CD4-positive, alpha-beta memory T cell (primary cell): ENCODE data around the gene TNS1. TPM values are rescaled to one million over a fixed set of nuclear protein-coding genes. Genes with fewer than 3 reads are reported as not detected.

ENCODE experiments used
- CTCF ChIA-PET: fragments of 350-600 bp; sonication (Branson Sonifier 250); formaldehyde crosslinking; loops from one replicate; lab custom pipeline; 2021; ENCODE audit warnings: inconsistent platforms; ENCODE audit not compliant: partially characterized antibody; lab: Charles Lee
- POLR2A ChIA-PET: fragments of 350-600 bp; sonication (Branson Sonifier 250); formaldehyde crosslinking; loops from one replicate; lab custom pipeline; 2021; ENCODE audit not compliant: partially characterized antibody; lab: Charles Lee
- DNase-seq, 5 donors: peaks; one replicate each; pipeline versions ENCODE4 v3.0.0 to v3.0.0-alpha.2; 2020 to 2022; ENCODE audit warnings: mixed read lengths in 1 of 5
- H3K27ac ChIP-seq: one replicate; pipeline ENCODE4 v1.7.0; 2013; ENCODE audit warnings: low read depth, low read length
- H3K27me3 ChIP-seq: 2 replicates; pipeline ENCODE4 v1.7.0; 2013; ENCODE audit warnings: mild to moderate bottlenecking, low read length, moderate library complexity; ENCODE audit not compliant: insufficient read depth
- H3K36me3 ChIP-seq: 2 replicates; pipeline ENCODE4 v1.7.0; 2013; ENCODE audit warnings: mild to moderate bottlenecking, low read length, moderate library complexity; ENCODE audit not compliant: insufficient read depth
- H3K4me1 ChIP-seq: 2 replicates; pipeline ENCODE4 v1.7.0; 2013; ENCODE audit warnings: mild to moderate bottlenecking, low read length, moderate library complexity; ENCODE audit not compliant: insufficient read depth
- H3K4me3 ChIP-seq, 2 donors: one replicate each; pipeline ENCODE4 v1.7.0; 2013; ENCODE audit warnings: low read length in 2 of 2, mild to moderate bottlenecking in 1 of 2
- H3K9me3 ChIP-seq, 2 donors: one replicate each; pipeline ENCODE4 v1.7.0; 2013; ENCODE audit warnings: low read length in 2 of 2, control low read depth in 1 of 2; ENCODE audit not compliant: control insufficient read depth in 1 of 2
- H3K27ac Mint-ChIP-seq, 7 donors: one replicate each; pipeline ENCODE4 v1.8.0; 2020 to 2021; ENCODE audit warnings: mixed read lengths in 7 of 7, mild to moderate bottlenecking in 6 of 7, inconsistent platforms in 3 of 7, moderate library complexity in 3 of 7
- H3K27me3 Mint-ChIP-seq, 2 donors: one replicate each; pipeline ENCODE4 v1.8.0; 2020 to 2021; ENCODE audit warnings: mixed read lengths in 2 of 2
- H3K36me3 Mint-ChIP-seq, 2 donors: one replicate each; pipeline ENCODE4 v1.8.0; 2020 to 2021; ENCODE audit warnings: mixed read lengths in 2 of 2, inconsistent platforms in 1 of 2, mild to moderate bottlenecking in 1 of 2
- H3K4me1 Mint-ChIP-seq, 4 donors: one replicate each; pipeline ENCODE4 v1.8.0; 2020 to 2021; ENCODE audit warnings: mixed read lengths in 4 of 4, mild to moderate bottlenecking in 1 of 4
- H3K4me3 Mint-ChIP-seq, 8 donors: one replicate each; pipeline ENCODE4 v1.8.0; 2020 to 2021; ENCODE audit warnings: mixed read lengths in 8 of 8, mild to moderate bottlenecking in 7 of 8, moderate library complexity in 6 of 8, inconsistent platforms in 3 of 8
- H3K9me3 Mint-ChIP-seq, 8 donors: one replicate each; pipeline ENCODE4 v1.8.0; 2020 to 2021; ENCODE audit warnings: mixed read lengths in 8 of 8, mild to moderate bottlenecking in 5 of 8, inconsistent platforms in 3 of 8, moderate library complexity in 1 of 8
- intact Hi-C: fragments of 100-400 bp; cut with micrococcal nuclease; formaldehyde crosslinking; loops from one replicate; pipeline ENCODE4 v1.15.1; 2023
- polyA plus RNA-seq, 2 donors: library from polyadenylated mRNA; unstranded; fragments of 300-500 nt; fragmentation: Illumina TruSeq; gene quantifications; one replicate each; pipeline ENCODE4 v1.2.3, GENCODE V29; 2021
- total RNA-seq, 2 experiments: library from RNA; stranded (reverse); gene quantifications; one replicate each; pipeline ENCODE4 v1.2.3, GENCODE V29; 2021

TNS1 gene
- total and polyA plus RNA-seq, 4 experiments from 2014 or later: 0.78 to 1.2 TPM; not detected in 2

DNA sequence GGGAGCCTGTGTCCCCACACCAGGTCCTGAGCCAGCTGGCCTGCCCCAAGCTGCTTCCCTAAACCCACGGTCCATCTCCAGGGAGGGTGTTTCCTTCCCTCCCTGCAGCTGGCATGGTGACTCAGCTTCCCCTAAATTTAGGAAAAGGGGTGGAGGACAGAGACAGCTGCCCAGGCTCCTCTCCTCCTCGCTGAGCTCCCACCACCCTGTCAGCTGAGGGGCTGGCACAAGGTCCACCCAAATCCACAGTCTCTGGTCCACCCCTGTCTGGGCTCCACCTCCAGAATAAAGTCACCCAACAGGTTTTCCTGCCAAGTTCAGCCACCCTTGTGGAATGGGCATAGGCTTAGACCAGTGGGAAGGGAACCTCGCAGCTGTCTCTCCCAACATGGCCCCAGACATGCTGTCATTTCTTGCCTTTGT is 156.5 kb downstream of the TNS1 start:
- Histone ChIP-seq H3K9me3 (no peaks in the 10 kb centered on the region), H3K4me3 (no peak overlapping the region), H3K27ac (no peak overlapping the region), H3K27me3 (no peaks in the 10 kb centered on the region), H3K36me3 (no peaks in the 10 kb centered on the region), H3K4me1 (no peaks in the 10 kb centered on the region)
- H3K4me1 Mint-ChIP-seq: no peaks in the 10 kb centered on the region
- H3K36me3 Mint-ChIP-seq: no peaks in the 10 kb centered on the region
- no peak for DNase-seq
- intact Hi-C loops: no loop called here
- peaks cover 3% of the 10 kb centered on the region in 2 donors for H3K27me3 Mint-ChIP-seq
- CTCF ChIA-PET: no interaction called here
- POLR2A ChIA-PET: no interaction called here
- H3K27ac Mint-ChIP-seq: no peak overlapping the region
- H3K9me3 Mint-ChIP-seq: no peaks in the 10 kb centered on the region
- H3K4me3 Mint-ChIP-seq: no peak overlapping the region

DNA sequence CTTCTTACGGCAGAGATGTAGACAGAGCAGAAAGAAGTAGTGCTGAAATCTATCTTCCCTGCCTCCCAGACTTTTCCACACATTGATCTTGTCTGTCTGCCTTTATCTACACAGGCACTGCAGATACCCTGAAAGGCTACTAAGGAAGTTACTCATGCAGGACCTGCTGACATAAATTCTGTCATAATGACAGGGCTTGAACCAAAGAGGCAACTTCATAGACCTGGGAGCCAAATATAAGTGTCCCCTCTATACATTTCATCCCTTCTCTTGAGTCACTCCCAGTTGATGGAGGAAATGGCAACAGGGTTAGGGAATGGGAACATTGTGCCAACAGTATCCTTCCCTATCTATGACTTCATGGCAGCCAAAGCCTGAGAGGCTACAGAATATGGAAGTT is 157.5 kb downstream of the TNS1 start:
- H3K36me3 Mint-ChIP-seq: no peaks in the 10 kb centered on the region
- no peak overlapping the region for H3K27ac Mint-ChIP-seq
- H3K27me3 ChIP-seq: no peaks in the 10 kb centered on the region
- ChIA-PET CTCF (no interaction called here), POLR2A (no interaction called here)
- intact Hi-C loops: no loop called here
- no peak overlapping the region for H3K4me3 Mint-ChIP-seq
- H3K4me3 ChIP-seq: no peak overlapping the region
- H3K27ac ChIP-seq: no peak overlapping the region
- H3K4me1 Mint-ChIP-seq: no peaks in the 10 kb centered on the region
- H3K4me1 ChIP-seq: no peaks in the 10 kb centered on the region
- peaks cover 2 to 3% of the 10 kb centered on the region in 2 donors for H3K27me3 Mint-ChIP-seq
- no peaks in the 10 kb centered on the region for H3K36me3 ChIP-seq
- DNase-seq: no peak
- H3K9me3 Mint-ChIP-seq: no peaks in the 10 kb centered on the region
- no peaks in the 10 kb centered on the region for H3K9me3 ChIP-seq

DNA sequence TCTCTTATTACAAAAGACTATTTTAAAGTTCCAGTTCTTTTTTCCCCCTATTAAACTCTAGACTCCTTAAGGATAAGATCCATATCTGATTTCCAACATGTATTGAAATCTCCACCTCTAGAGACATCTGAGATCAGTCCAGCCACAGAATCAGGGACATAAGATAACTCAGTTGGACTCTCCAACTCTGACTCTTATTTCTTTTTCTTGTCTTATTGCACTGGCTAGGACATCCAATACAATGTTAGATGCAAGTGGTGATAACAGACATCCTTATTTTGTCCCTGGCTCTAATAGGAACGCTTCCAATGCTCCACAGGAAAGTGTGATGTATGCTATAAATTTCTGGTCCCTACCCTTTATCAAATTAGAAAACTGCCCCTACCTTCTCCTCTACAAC is 158.1 kb downstream of the TNS1 start:
- ChIA-PET POLR2A (no interaction called here), CTCF (interaction anchor here (2.8 kb wide), 1 partner anchor 56 kb away, joined by 7 read pairs; no protein-coding TSS in a partner anchor)
- no peaks in the 10 kb centered on the region for H3K4me1 ChIP-seq
- no peak for DNase-seq
- H3K27me3 ChIP-seq: no peaks in the 10 kb centered on the region
- H3K36me3 ChIP-seq: no peaks in the 10 kb centered on the region
- intact Hi-C loops: no loop called here
- H3K9me3 ChIP-seq: no peaks in the 10 kb centered on the region
- Mint-ChIP-seq H3K36me3 (no peaks in the 10 kb centered on the region), H3K9me3 (no peaks in the 10 kb centered on the region), H3K4me3 (no peak overlapping the region), H3K27ac (no peak overlapping the region), H3K27me3 (peaks cover 2 to 3% of the 10 kb centered on the region in 2 donors), H3K4me1 (no peaks in the 10 kb centered on the region)
- no peak overlapping the region for H3K4me3 ChIP-seq
- no peak overlapping the region for H3K27ac ChIP-seq

DNA sequence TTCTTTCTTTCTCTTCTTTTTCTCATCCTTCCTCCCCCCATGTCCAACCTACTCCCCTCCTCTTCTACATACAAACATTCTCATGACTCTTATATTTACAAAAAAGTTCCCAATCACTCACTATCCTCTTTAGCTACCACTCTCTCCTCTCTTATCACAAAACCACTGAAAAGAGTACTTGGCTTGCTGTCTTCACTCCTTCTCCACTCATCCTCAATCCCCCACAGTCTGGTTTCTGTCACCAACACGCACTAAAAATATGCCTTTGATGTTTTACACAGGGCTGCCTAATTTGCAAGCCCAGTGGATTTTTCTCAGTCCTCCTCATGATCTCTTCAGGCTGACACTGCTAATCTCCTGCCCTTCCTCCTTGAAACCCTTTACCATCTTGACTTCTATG is 159.5 kb downstream of the TNS1 start:
- POLR2A ChIA-PET: no interaction called here
- Mint-ChIP-seq H3K4me1 (no peaks in the 10 kb centered on the region), H3K9me3 (no peaks in the 10 kb centered on the region), H3K4me3 (no peak overlapping the region), H3K36me3 (no peaks in the 10 kb centered on the region), H3K27me3 (peaks cover 0 to 5% of the 10 kb centered on the region in 2 donors), H3K27ac (no peak overlapping the region)
- H3K9me3 ChIP-seq: no peaks in the 10 kb centered on the region
- no peak overlapping the region for H3K27ac ChIP-seq
- intact Hi-C loops: no loop called here
- H3K4me3 ChIP-seq: no peak overlapping the region
- no peaks in the 10 kb centered on the region for H3K4me1 ChIP-seq
- CTCF ChIA-PET: interaction anchor here (2.8 kb wide), 1 partner anchor 54 kb away, joined by 7 read pairs; no protein-coding TSS in a partner anchor
- H3K27me3 ChIP-seq: no peaks in the 10 kb centered on the region
- no peaks in the 10 kb centered on the region for H3K36me3 ChIP-seq
- DNase-seq: no peak

DNA sequence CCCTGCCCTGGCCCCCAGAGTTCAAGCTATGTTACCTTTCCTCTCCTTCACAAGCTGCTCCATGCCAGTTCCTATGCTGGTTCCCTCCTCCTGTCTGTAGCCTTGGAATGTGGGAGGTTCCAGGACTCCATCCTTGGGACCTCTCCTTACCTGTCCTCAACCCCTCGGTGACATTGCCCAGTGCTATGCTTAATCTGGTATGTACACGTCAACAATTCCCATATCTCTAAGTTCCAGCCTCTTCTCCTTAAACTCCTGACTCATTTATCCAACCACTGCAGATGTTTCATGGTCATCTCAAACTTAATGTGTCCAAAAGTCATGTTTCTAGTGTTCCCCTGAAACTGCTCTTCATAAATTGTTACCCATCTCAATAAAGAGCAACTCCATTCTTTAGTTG is 160.8 kb downstream of the TNS1 start:
- Histone ChIP-seq H3K4me1 (no peaks in the 10 kb centered on the region), H3K27ac (no peak overlapping the region), H3K9me3 (no peaks in the 10 kb centered on the region), H3K36me3 (no peaks in the 10 kb centered on the region), H3K27me3 (no peaks in the 10 kb centered on the region), H3K4me3 (no peak overlapping the region)
- DNase-seq: no peak
- Mint-ChIP-seq H3K4me3 (no peak overlapping the region), H3K27ac (no peak overlapping the region), H3K9me3 (no peaks in the 10 kb centered on the region), H3K4me1 (no peaks in the 10 kb centered on the region), H3K27me3 (peaks cover 0 to 4% of the 10 kb centered on the region in 2 donors), H3K36me3 (no peaks in the 10 kb centered on the region)
- intact Hi-C loops: no loop called here
- CTCF ChIA-PET: interaction anchor here (2.8 kb wide), 1 partner anchor 53 kb away, joined by 7 read pairs; no protein-coding TSS in a partner anchor
- POLR2A ChIA-PET: no interaction called here

DNA sequence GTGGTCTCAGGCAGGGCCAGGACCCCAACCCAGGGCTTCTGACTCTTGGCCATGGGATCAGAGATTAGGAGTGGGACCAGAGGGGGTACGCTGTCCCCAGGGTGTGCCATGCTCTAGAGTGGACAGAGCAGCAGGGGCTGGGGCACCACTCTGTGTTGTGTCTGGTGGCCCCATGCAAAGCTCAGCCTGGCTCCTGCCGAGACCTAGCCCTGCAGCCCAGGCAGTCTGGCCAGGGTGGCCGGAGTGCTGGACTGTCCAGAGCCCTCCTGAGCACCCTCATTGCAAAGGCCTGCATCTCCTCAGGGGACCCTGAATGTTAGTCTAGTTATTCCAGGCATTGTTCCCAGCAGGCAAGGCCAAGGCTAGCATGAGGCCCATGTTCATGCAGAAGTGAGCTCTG is 162.3 kb downstream of the TNS1 start:
- ChIA-PET CTCF (interaction anchor here (1.2 kb wide), 1 partner anchor 52 kb away, joined by 3 read pairs; no protein-coding TSS in a partner anchor), POLR2A (no interaction called here)
- Histone ChIP-seq H3K9me3 (no peaks in the 10 kb centered on the region), H3K4me1 (no peaks in the 10 kb centered on the region), H3K4me3 (no peak overlapping the region), H3K27me3 (no peaks in the 10 kb centered on the region), H3K36me3 (no peaks in the 10 kb centered on the region), H3K27ac (no peak overlapping the region)
- Mint-ChIP-seq H3K27ac (no peak overlapping the region), H3K4me1 (no peaks in the 10 kb centered on the region), H3K36me3 (no peaks in the 10 kb centered on the region), H3K9me3 (no peaks in the 10 kb centered on the region), H3K27me3 (peaks cover 0 to 10% of the 10 kb centered on the region in 2 donors), H3K4me3 (no peak overlapping the region)
- intact Hi-C loops: no loop called here
- no peak for DNase-seq

DNA sequence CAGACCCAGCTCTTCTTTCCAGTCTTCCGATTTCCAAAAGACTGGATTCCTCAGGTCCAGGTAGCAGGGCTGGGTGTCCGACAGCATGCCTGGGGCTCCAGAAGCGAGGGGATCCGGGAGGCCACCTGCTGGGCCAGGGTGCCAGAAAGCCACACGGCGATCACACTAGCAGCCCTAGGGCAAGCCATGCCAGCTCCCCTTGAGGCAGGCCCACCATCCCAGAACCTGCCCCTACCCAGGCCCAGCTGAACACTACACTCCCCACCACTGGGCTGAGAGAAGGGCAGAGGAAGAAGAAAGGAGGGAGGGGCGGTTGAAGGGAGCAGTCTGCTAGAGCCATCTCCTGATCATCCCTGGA is 163.1 kb downstream of the TNS1 start:
- CTCF ChIA-PET: no interaction called here
- Histone ChIP-seq H3K27me3 (no peaks in the 10 kb centered on the region), H3K27ac (no peak overlapping the region), H3K4me3 (no peak overlapping the region), H3K36me3 (no peaks in the 10 kb centered on the region), H3K4me1 (no peaks in the 10 kb centered on the region), H3K9me3 (no peaks in the 10 kb centered on the region)
- Mint-ChIP-seq H3K4me3 (no peak overlapping the region), H3K27me3 (peaks cover 0 to 10% of the 10 kb centered on the region in 2 donors), H3K36me3 (no peaks in the 10 kb centered on the region), H3K9me3 (no peaks in the 10 kb centered on the region), H3K4me1 (no peaks in the 10 kb centered on the region), H3K27ac (no peak overlapping the region)
- intact Hi-C loops: no loop called here
- no peak for DNase-seq
- POLR2A ChIA-PET: no interaction called here
